ENCODE results near the gene BMP6. TPM values are rescaled to one million over a fixed set of nuclear protein-coding genes. Genes with fewer than 3 reads are reported as not detected.

BMP6 gene
- total RNA-seq, 1 donor from 2014 or later: 3.2 TPM

DNA sequence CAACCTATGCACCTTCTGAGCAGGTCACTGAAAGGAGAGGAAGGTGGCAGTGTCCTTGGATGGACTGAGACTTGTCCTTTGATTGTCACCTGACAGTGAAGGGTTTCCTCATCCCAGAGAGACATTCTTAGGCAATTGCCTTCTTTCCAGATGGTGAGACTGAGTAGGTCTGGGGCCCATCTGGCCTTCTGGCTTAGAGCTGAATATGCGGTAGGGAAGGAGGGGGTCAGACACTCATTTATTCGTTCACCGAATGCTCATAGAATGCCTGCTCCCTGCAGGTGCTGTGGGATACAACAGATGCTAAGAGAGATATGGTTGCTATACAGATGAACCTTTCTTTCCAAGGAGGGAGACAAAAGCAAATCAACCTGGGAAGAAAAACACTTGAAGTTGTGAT is 76.8 kb downstream of the BMP6 start:
- Histone ChIP-seq H3K36me3 (no peaks in the 10 kb centered on the region), H3K4me1 (peaks cover 8% of the 10 kb centered on the region), H3K27ac (no peak overlapping the region), H3K4me3 (no peak overlapping the region), H3K27me3 (no peaks in the 10 kb centered on the region), H3K9me3 (no peaks in the 10 kb centered on the region)
- no peak for DNase-seq (ENCODE audit: extremely low spot score in 2 of 2)
- TF ChIP-seq, protein P1, sequence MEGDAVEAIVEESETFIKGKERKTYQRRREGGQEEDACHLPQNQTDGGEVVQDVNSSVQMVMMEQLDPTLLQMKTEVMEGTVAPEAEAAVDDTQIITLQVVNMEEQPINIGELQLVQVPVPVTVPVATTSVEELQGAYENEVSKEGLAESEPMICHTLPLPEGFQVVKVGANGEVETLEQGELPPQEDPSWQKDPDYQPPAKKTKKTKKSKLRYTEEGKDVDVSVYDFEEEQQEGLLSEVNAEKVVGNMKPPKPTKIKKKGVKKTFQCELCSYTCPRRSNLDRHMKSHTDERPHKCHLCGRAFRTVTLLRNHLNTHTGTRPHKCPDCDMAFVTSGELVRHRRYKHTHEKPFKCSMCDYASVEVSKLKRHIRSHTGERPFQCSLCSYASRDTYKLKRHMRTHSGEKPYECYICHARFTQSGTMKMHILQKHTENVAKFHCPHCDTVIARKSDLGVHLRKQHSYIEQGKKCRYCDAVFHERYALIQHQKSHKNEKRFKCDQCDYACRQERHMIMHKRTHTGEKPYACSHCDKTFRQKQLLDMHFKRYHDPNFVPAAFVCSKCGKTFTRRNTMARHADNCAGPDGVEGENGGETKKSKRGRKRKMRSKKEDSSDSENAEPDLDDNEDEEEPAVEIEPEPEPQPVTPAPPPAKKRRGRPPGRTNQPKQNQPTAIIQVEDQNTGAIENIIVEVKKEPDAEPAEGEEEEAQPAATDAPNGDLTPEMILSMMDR (IDR thresholded peaks at IDR 0.05): no peak
- no peak for TF ChIP-seq POLR2A (IDR thresholded peaks at IDR 0.05)
- no peak for TF ChIP-seq POLR2AphosphoS5 (IDR thresholded peaks at IDR 0.05; ENCODE audit: insufficient read depth in 1 of 2, low read depth in 1 of 2)
- intact Hi-C loops (cut with DNase I): no loop called here

DNA sequence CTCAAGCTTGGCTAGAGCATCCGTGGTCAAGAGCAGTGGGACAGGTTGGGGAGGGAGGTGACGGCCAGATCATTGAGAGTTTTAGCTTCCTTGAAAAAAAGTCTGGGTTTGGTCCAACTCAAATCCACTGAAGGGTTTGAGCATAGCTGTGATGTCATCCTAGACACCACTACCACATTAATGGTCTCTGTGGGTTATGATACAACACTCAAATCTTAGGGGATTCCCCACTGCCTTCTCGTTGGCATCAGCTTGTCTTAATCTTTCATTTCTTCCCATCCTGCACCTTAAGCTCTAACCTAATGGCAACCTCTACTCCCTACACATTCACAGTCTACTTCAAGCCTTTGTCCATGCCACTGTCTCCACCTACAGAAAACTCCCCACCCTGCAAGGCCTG is 77.3 kb downstream of the BMP6 start:
- intact Hi-C loops (cut with DNase I): no loop called here
- H3K27me3 ChIP-seq: no peaks in the 10 kb centered on the region
- no peak overlapping the region for H3K4me3 ChIP-seq
- H3K36me3 ChIP-seq: no peaks in the 10 kb centered on the region
- peaks cover 8% of the 10 kb centered on the region for H3K4me1 ChIP-seq
- DNase-seq (ENCODE audit: extremely low spot score in 2 of 2): no peak
- H3K27ac ChIP-seq: no peak overlapping the region
- no peaks in the 10 kb centered on the region for H3K9me3 ChIP-seq
- TF ChIP-seq POLR2AphosphoS5 (IDR thresholded peaks at IDR 0.05; ENCODE audit: insufficient read depth in 1 of 2, low read depth in 1 of 2) (no peak), POLR2A (IDR thresholded peaks at IDR 0.05) (no peak)
- TF ChIP-seq, protein P1 (IDR thresholded peaks at IDR 0.05): no peak

DNA sequence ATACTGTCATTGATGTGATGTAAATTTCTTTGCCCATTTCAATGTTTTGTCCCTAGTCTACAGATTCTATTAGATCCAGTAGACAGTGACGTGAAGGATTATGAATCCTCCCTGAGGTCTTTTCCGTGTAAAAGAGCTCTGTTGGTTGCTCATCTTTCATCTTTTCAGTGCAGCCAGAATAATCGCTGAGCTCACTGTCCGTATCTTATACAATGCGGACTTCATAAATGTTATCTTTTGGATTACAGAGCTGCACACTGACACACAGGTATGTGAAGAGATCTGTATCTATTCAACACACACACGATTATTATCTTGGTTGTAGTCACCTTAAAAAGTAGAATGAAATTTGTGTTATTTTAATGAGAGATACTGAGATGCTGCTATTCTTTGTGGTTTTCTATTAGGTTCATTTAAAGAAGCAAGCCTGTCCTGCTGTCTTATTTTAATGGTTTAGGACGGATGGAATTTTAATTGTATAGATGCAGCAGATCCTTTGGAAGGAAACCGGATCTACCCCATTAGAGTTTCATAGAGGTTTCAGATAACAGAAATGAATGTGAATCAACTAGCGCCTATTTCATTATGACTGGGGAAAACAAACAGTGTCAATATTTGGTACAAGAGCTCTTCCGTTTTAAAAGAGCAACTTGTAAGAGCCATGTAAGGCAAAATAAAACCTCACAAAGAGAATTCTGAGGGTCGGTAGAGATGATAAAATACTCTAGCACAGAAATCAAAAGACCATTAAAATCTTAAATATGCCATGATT is 79.4 kb downstream of the BMP6 start:
- Histone ChIP-seq H3K4me3 (no peak overlapping the region), H3K9me3 (no peaks in the 10 kb centered on the region), H3K27ac (no peak overlapping the region), H3K36me3 (no peaks in the 10 kb centered on the region), H3K27me3 (no peaks in the 10 kb centered on the region), H3K4me1 (peaks cover 8% of the 10 kb centered on the region)
- TF ChIP-seq POLR2AphosphoS5 (IDR thresholded peaks at IDR 0.05; ENCODE audit: insufficient read depth in 1 of 2, low read depth in 1 of 2) (no peak), POLR2A (IDR thresholded peaks at IDR 0.05) (no peak)
- TF ChIP-seq, protein P1 (IDR thresholded peaks at IDR 0.05): no peak
- DNase-seq (ENCODE audit: extremely low spot score in 2 of 2): no peak
- intact Hi-C loops (cut with DNase I): no loop called here

DNA sequence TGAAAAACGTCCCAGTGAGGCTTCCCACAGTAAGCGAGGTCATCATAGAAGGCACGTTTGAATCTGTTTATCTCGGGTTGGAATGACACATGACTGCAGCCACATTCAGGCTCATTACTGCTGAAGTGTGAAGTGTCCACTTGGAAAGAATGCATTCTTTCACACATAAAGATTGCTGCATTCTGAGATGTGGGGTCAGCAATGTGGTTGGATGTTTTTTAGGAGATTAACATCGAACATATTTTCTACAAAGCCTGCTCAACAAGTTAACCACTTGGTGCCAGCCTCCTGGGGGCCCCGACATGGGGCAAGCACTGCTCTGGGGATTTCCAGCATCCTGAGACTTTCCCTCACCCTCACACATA is 79.9 kb downstream of the BMP6 start:
- Histone ChIP-seq H3K9me3 (no peaks in the 10 kb centered on the region), H3K4me3 (no peak overlapping the region), H3K4me1 (peaks cover 10% of the 10 kb centered on the region), H3K27ac (no peak overlapping the region), H3K36me3 (no peaks in the 10 kb centered on the region), H3K27me3 (no peaks in the 10 kb centered on the region)
- TF ChIP-seq, protein P1 (IDR thresholded peaks at IDR 0.05): no peak
- no peak for TF ChIP-seq POLR2AphosphoS5 (IDR thresholded peaks at IDR 0.05; ENCODE audit: insufficient read depth in 1 of 2, low read depth in 1 of 2)
- TF ChIP-seq POLR2A (IDR thresholded peaks at IDR 0.05): no peak
- no peak for DNase-seq (ENCODE audit: extremely low spot score in 2 of 2)
- intact Hi-C loops (cut with DNase I): no loop called here

DNA sequence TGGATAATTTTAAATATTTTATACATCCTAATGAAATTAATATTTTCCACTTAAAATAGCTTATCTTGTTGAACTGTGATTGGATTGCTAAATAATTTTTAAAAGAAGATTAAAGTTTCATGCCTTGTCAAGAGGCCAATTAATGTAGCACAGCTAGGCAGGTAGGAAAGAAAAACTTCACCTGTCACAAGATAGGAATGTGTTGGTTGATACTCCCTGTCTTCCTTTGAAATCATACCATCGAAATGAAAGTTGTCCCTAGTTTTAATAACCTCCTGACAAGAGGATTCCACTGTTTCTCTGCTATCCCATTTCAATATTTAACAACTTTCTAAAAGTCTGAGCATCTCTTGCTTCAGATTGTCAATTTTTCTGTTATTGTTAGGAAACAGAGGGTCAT is 80.8 kb downstream of the BMP6 start:
- Histone ChIP-seq H3K9me3 (no peaks in the 10 kb centered on the region), H3K27me3 (no peaks in the 10 kb centered on the region), H3K4me1 (peaks cover 9% of the 10 kb centered on the region), H3K36me3 (no peaks in the 10 kb centered on the region), H3K27ac (no peak overlapping the region), H3K4me3 (no peak overlapping the region)
- TF ChIP-seq POLR2A (IDR thresholded peaks at IDR 0.05) (no peak), POLR2AphosphoS5 (IDR thresholded peaks at IDR 0.05; ENCODE audit: insufficient read depth in 1 of 2, low read depth in 1 of 2) (no peak)
- TF ChIP-seq, protein P1 (IDR thresholded peaks at IDR 0.05): no peak
- intact Hi-C loops (cut with DNase I): no loop called here
- DNase-seq (ENCODE audit: extremely low spot score in 2 of 2): no peak

All from vagina (tissue), 2 donors.